K562 (cell line): ENCODE measurements around the gene PDZRN3. TPM values are rescaled to one million over a fixed set of nuclear protein-coding genes. Genes with fewer than 3 reads are reported as not detected.

Source experiments
- ATAC-seq: fragments of 200-7000 bp; cut with Tn5 transposase; 3 replicates; pipeline ENCODE4 v1.9.1; 2020; ENCODE audit warnings: moderate library complexity
- BruUV-seq: library from RNA; stranded (reverse); fragments of 400-500 nt; replicated peaks from 2 replicates; lab custom pipeline; 2021; lab: Mats Ljungman, UMichigan
- CTCF ChIA-PET: fragments of 300-600 bp; formaldehyde crosslinking; extraction: SDS; loops from one replicate; lab custom pipeline; 2021; ENCODE audit warnings: low intra/inter-chr PET ratio; lab: Yijun Ruan, JAX
- POLR2A ChIA-PET: fragments of 300-600, 350-650 bp; sonication (Branson Sonifier 250); formaldehyde crosslinking; extraction: SDS; loops from one replicate; lab custom pipeline; 2021; ENCODE audit warnings: antibody characterized with exemption, inconsistent platforms; lab: Yijun Ruan, JAX
- DNase-seq, 4 experiments: peaks; one replicate each; pipeline versions ENCODE4 v3.0.0 to v3.0.0-alpha.2; 2011 to 2018; ENCODE audit warnings: low spot score in 3 of 4, mixed read lengths in 3 of 4; ENCODE audit errors: extremely low read depth in 1 of 4
- FAIRE-seq: peaks from 2 replicates; lab custom pipeline; 2011; peaks lifted over from hg19 to GRCh38; lab: Jason Lieb, UNC
- H2AFZ ChIP-seq: 2 replicates; pipeline ENCODE4 v1.6.0; 2011; ENCODE audit warnings: low read depth, low read length, control low read depth, inconsistent platforms
- H3K27ac ChIP-seq: fragments of 200-600 bp; 3 replicates; pipeline ENCODE4 v1.8.0; 2011; ENCODE audit warnings: low read depth, mild to moderate bottlenecking, control low read depth, inconsistent platforms, low read length, moderate library complexity, mixed read lengths; ENCODE audit errors: extremely low read depth
- H3K27me3 ChIP-seq, 2 experiments: fragments of 300-600 bp in 1 of 2; 2 replicates in 1 of 2; 3 replicates in 1 of 2; pipeline versions ENCODE4 v1.6.0 to v1.8.0; 2011; ENCODE audit warnings: inconsistent platforms in 2 of 2, low read length in 2 of 2, mild to moderate bottlenecking in 1 of 2, mixed read lengths in 1 of 2, moderate library complexity in 1 of 2; ENCODE audit not compliant: control insufficient read depth in 2 of 2, insufficient read depth in 2 of 2
- H3K36me3 ChIP-seq: fragments of 300-600 bp; 3 replicates; pipeline ENCODE4 v1.8.0; 2011; ENCODE audit warnings: mild to moderate bottlenecking, low read length, inconsistent platforms; ENCODE audit not compliant: control insufficient read depth, insufficient read depth
- H3K4me1 ChIP-seq, 2 experiments: fragments of 200-600 bp in 1 of 2; replicated peaks in 1 of 2; 2 replicates in 1 of 2; 3 replicates in 1 of 2; pipeline versions ENCODE4 v1.5.1 to v1.8.0; 2011; ENCODE audit warnings: inconsistent platforms in 2 of 2, low read length in 2 of 2, mild to moderate bottlenecking in 1 of 2, mixed read lengths in 1 of 2, moderate library complexity in 1 of 2; ENCODE audit not compliant: control insufficient read depth in 2 of 2, insufficient read depth in 2 of 2
- H3K4me2 ChIP-seq: 2 replicates; pipeline ENCODE4 v1.6.1; 2011; ENCODE audit warnings: low read length, control low read depth, inconsistent platforms, mixed read lengths; ENCODE audit not compliant: insufficient read depth
- H3K4me3 ChIP-seq: fragments of 200-600 bp; sonication (generic), shearing (Covaris generic); 2 replicates; pipeline ENCODE4 v1.5.1; 2016; ENCODE audit warnings: control low read depth, inconsistent platforms
- H3K79me2 ChIP-seq: fragments of 200-600 bp; 3 replicates; pipeline ENCODE4 v1.8.0; 2011; ENCODE audit warnings: low read length, inconsistent platforms; ENCODE audit not compliant: control insufficient read depth, insufficient read depth
- H3K9ac ChIP-seq, 2 experiments: 2 replicates each; pipeline versions ENCODE4 v1.6.0 to v1.6.1; 2011; ENCODE audit warnings: low read depth in 2 of 2, low read length in 2 of 2, control low read depth in 1 of 2, inconsistent platforms in 1 of 2, mild to moderate bottlenecking in 1 of 2, mixed read lengths in 1 of 2; ENCODE audit not compliant: insufficient read depth in 1 of 2
- H3K9me1 ChIP-seq: one replicate; pipeline ENCODE4 v1.6.0; 2011; ENCODE audit warnings: inconsistent platforms, mild to moderate bottlenecking, low read length, moderate library complexity; ENCODE audit not compliant: control insufficient read depth, insufficient read depth
- H3K9me3 ChIP-seq: replicated peaks from 2 replicates; pipeline ENCODE4 v1.5.1; 2011; ENCODE audit warnings: low read depth, low read length, inconsistent platforms; ENCODE audit not compliant: control insufficient read depth, insufficient read depth
- H4K20me1 ChIP-seq: replicated peaks from 2 replicates; pipeline ENCODE4 v1.6.1; 2011; ENCODE audit warnings: low read length, inconsistent platforms, mixed read lengths; ENCODE audit not compliant: control insufficient read depth, insufficient read depth
- ARID4B ChIP-seq: sonication (generic); formaldehyde crosslinking; IDR thresholded peaks from 2 replicates; pipeline ENCODE4 v1.8.0; 2022; ENCODE audit warnings: mild to moderate bottlenecking, missing genetic modification reagents
- EHMT2 ChIP-seq: fragments of 450-650 bp; IDR thresholded peaks from 2 replicates; pipeline ENCODE4 v1.6.1; 2018; ENCODE audit warnings: antibody characterized with exemption
- FUS ChIP-seq: fragments of 200-400 bp; formaldehyde crosslinking; optimal IDR thresholded peaks from 2 replicates; pipeline ENCODE3; 2017; ENCODE audit warnings: low read depth, low read length
- MEIS2 ChIP-seq: fragments of 450-650 bp; IDR thresholded peaks from 2 replicates; pipeline ENCODE4 v1.6.1; 2014; ENCODE audit warnings: mild to moderate bottlenecking; ENCODE audit not compliant: partially characterized antibody
- NFXL1 ChIP-seq: fragments of 450-650 bp; formaldehyde crosslinking; IDR thresholded peaks from 2 replicates; pipeline ENCODE4 v1.4.0; 2021; ENCODE audit warnings: mild to moderate bottlenecking
- TAF9B ChIP-seq: fragments of 450-650 bp; IDR thresholded peaks from 2 replicates; pipeline ENCODE4 v1.6.1; 2018; ENCODE audit warnings: mild to moderate bottlenecking; ENCODE audit not compliant: partially characterized antibody
- ZNF324 ChIP-seq: fragments of 250-450 bp; sonication (Bioruptor Pico); IDR thresholded peaks from 2 replicates; pipeline ENCODE4 v1.4.0; 2020; ENCODE audit warnings: mild to moderate bottlenecking
- ZNF449 ChIP-seq: fragments of 250-450 bp; sonication (Bioruptor Pico); IDR thresholded peaks from 2 replicates; pipeline ENCODE4 v1.8.0; 2022; ENCODE audit warnings: moderate library complexity, mild to moderate bottlenecking, inconsistent platforms
- ZSCAN32 ChIP-seq: fragments of 450-650 bp; formaldehyde crosslinking; IDR thresholded peaks from 2 replicates; pipeline ENCODE4 v1.4.0; 2020; ENCODE audit warnings: mild to moderate bottlenecking, moderate library complexity
- WGBS: fragments of 100-300 bp; shearing (Covaris generic); methylation state at CpG from one replicate; pipeline ENCODE4 v1.1.6; 2016; ENCODE audit warnings: low coverage, mixed read lengths; ENCODE audit not compliant: insufficient coverage; ENCODE audit errors: missing lambda C conversion rate; 5-methylcytosine and 5-hydroxymethylcytosine counted together
- in situ Hi-C: fragments of 300-500 bp; cut with MboI; formaldehyde crosslinking; loops from 4 replicates; pipeline ENCODE4 v1.15.0; 2018; ENCODE audit warnings: inconsistent platforms, mixed read lengths
- intact Hi-C: fragments of 100-400 bp; cut with micrococcal nuclease; formaldehyde crosslinking; loops from 2 replicates; pipeline ENCODE4 v1.14.2; 2022
- polyA plus RNA-seq, 8 experiments: library from polyadenylated mRNA; depleted of rRNA in 4 of 8; stranded (reverse) in 5 of 8; unstranded in 3 of 8; fragments of >200 nt; fragmentation: Nextera tagmentation in 2 of 8; fragmentation: Illumina TruSeq in 1 of 8; extraction: Ambion mirVana in 2 of 8; extraction: Trizol in 1 of 8; gene quantifications; 2 replicates each; pipeline versions ENCODE4 v1.2.1 to v1.2.3, GENCODE V29; 2011 to 2014; ENCODE audit warnings: inconsistent platforms in 1 of 8, missing spikeins in 1 of 8
- total RNA-seq, 7 experiments: library from RNA; depleted of rRNA in 6 of 7; stranded (reverse); fragments of >200 nt in 6 of 7; fragmentation: Illumina TruSeq in 2 of 7; extraction: Trizol in 2 of 7; gene quantifications; 2 replicates each; pipeline versions ENCODE4 v1.2.1 to v1.2.3, GENCODE V29; 2011 to 2021; ENCODE audit warnings: low replicate concordance in 1 of 7

PDZRN3 gene
- total and polyA plus RNA-seq, 9 of the 15 experiments (the other 6 are each of a cell fraction or from before 2014, with no cell fraction given) = 0.16 TPM; not detected in 8

- TF ChIP-seq ZNF324 (CRISPR knock-in tag) (no peak), ZNF449 (no peak)
These were observed 261.6 kb downstream of the PDZRN3 start (continued) for GRCh38 chr3:73363093-73363492.

- POLR2A ChIA-PET = no interaction called here
- CTCF ChIA-PET = no interaction called here
- Histone ChIP-seq H3K4me1 (no peaks in the 10 kb centered on the region), H3K4me3 (no peak overlapping the region), H2AFZ (no peak overlapping the region), H3K79me2 (no peaks in the 10 kb centered on the region), H3K9ac (no peak overlapping the region), H3K9me1 (no peaks in the 10 kb centered on the region), H3K9me3 (no peaks in the 10 kb centered on the region), H3K4me2 (no peak overlapping the region), H3K36me3 (no peaks in the 10 kb centered on the region), H3K27me3 (no peaks in the 10 kb centered on the region; a peak in 1 of 5 replicates), H3K27ac (no peak overlapping the region), H4K20me1 (no peaks in the 10 kb centered on the region)
- TF ChIP-seq NFXL1 (CRISPR knock-in tag) = no peak
- no peak for TF ChIP-seq ZSCAN32 (CRISPR knock-in tag)
- TF ChIP-seq EHMT2 = no peak
- no peak for TF ChIP-seq MEIS2
- no peak for TF ChIP-seq ARID4B (CRISPR knock-in tag)
- TF ChIP-seq TAF9B = no peak
- no peak for TF ChIP-seq FUS
- BruUV-seq = no TSS peak
- ATAC-seq (no peak), FAIRE-seq (no peak), DNase-seq (no peak)
- in situ Hi-C loops (no loop called here), intact Hi-C loops (no loop called here)
- WGBS = 0% methylated on average over 3 of the region's 3 CpGs
These were observed 263.1 kb downstream of the PDZRN3 start for GRCh38 chr3:73361591-73361990.
